OCI-LY3 (cell line): ENCODE data around the gene DYRK3.
"Not testable (repeated sequence)": the region's sequence is repeated elsewhere in the genome, so short reads cannot be mapped to it uniquely, and the experiment has no call there.

Experiments used
- H2AFZ ChIP-seq: fragments of 200-600, 300-600 bp; shearing (Covaris generic); 2 replicates; pipeline ENCODE4 v1.6.0; 2014; ENCODE audit warnings: antibody characterized with exemption, low read depth, low read length
- H3K27ac ChIP-seq: fragments of 200-600, 300-600 bp; sonication (generic); 2 replicates; pipeline ENCODE4 v1.5.1; 2014; ENCODE audit warnings: mild to moderate bottlenecking, low read length, moderate library complexity, mixed read lengths
- H3K27me3 ChIP-seq: fragments of 200-600, 300-600 bp; sonication (generic); 2 replicates; pipeline ENCODE4 v1.6.1; 2014; ENCODE audit warnings: low read depth, low read length, mixed read lengths
- H3K36me3 ChIP-seq: fragments of 200-600, 300-600 bp; sonication (generic); replicated peaks from 2 replicates; pipeline ENCODE3; 2014; ENCODE audit warnings: low read depth, low read length, mixed read lengths
- H3K4me1 ChIP-seq: fragments of 300-600, 200-600 bp; sonication (generic); 2 replicates; pipeline ENCODE4 v1.6.1; 2014; ENCODE audit warnings: low read length, mixed read lengths
- H3K4me2 ChIP-seq: fragments of 200-600, 300-600 bp; sonication (generic); 2 replicates; pipeline ENCODE4 v1.6.1; 2014; ENCODE audit warnings: low read length, mixed read lengths
- H3K4me3 ChIP-seq: fragments of 300-600, 200-600 bp; sonication (generic); 2 replicates; pipeline ENCODE4 v1.5.1; 2014; ENCODE audit warnings: antibody characterized with exemption, mild to moderate bottlenecking, low read length, moderate library complexity
- H3K79me2 ChIP-seq: fragments of 300-600, 200-600 bp; shearing (Covaris generic); 2 replicates; pipeline ENCODE4 v1.6.1; 2014; ENCODE audit warnings: mild to moderate bottlenecking, low read length, mixed read lengths
- H3K9ac ChIP-seq: fragments of 300-600, 200-600 bp; shearing (Covaris generic); 2 replicates; pipeline ENCODE4 v1.6.0; 2014; ENCODE audit warnings: mild to moderate bottlenecking, low read length, moderate library complexity
- H3K9me3 ChIP-seq: fragments of 200-600, 300-600 bp; shearing (Covaris generic); 2 replicates; pipeline ENCODE4 v1.6.1; 2014; ENCODE audit warnings: low read length, mixed read lengths; ENCODE audit not compliant: insufficient read depth
- H4K20me1 ChIP-seq: fragments of 200-600, 300-600 bp; sonication (generic); 2 replicates; pipeline ENCODE4 v1.6.1; 2016; ENCODE audit warnings: low read length, mixed read lengths; ENCODE audit not compliant: insufficient read depth
- CTCF ChIP-seq: fragments of 200-600, 300-600 bp; sonication (generic); IDR thresholded peaks from 2 replicates; pipeline ENCODE4 v1.5.1; 2014; ENCODE audit warnings: antibody characterized with exemption, low read length, low read depth
- EZH2phosphoT487 ChIP-seq: fragments of 200-600 bp; shearing (Covaris generic); IDR thresholded peaks from 2 replicates; pipeline ENCODE4 v1.6.1; 2018; ENCODE audit warnings: antibody characterized with exemption, mixed run types, low read depth

DYRK3 gene

GRCh38 chr1:206637605-206638004 lies 2.3 kb downstream of the DYRK3 start:
- Histone ChIP-seq H3K9me3 (no peaks in the 10 kb centered on the region), H3K4me1 (peaks cover 21% of the 10 kb centered on the region), H3K27me3 (peaks cover 20% of the 10 kb centered on the region), H3K36me3 (no peaks in the 10 kb centered on the region), H3K79me2 (no peaks in the 10 kb centered on the region), H3K27ac (no peak overlapping the region), H3K9ac (no peak overlapping the region), H3K4me3 (no peak overlapping the region), H4K20me1 (no peaks in the 10 kb centered on the region), H3K4me2 (no peak overlapping the region), H2AFZ (no peak overlapping the region)
- no peak for TF ChIP-seq EZH2phosphoT487
- TF ChIP-seq CTCF, result no peak

- H3K4me2 ChIP-seq, H3K79me2 ChIP-seq: not testable (repeated sequence)
Observed at GRCh38 chr1:206642074-206642473, 6.7 kb downstream of the DYRK3 start.

GRCh38 chr1:206643118-206643698 lies 7.9 kb downstream of the DYRK3 start:
- Histone ChIP-seq H3K27me3 (no peaks in the 10 kb centered on the region), H3K36me3 (peaks cover under 1% of the 10 kb centered on the region), H3K4me3 (no peak overlapping the region), H3K79me2 (no peaks in the 10 kb centered on the region), H3K4me1 (peaks cover 8% of the 10 kb centered on the region), H3K4me2 (peak overlapping the region; percentile 31), H3K27ac (no peak overlapping the region), H3K9me3 (no peaks in the 10 kb centered on the region), H2AFZ (peak overlapping the region; percentile 59; the same call in 1 of the 2 replicates), H3K9ac (no peak overlapping the region), H4K20me1 (no peaks in the 10 kb centered on the region)
- TF ChIP-seq CTCF, result no peak
- TF ChIP-seq EZH2phosphoT487, result no peak

More at GRCh38 chr1:206642074-206642473, 6.7 kb downstream of the DYRK3 start:
- not testable (repeated sequence) for H3K9ac ChIP-seq, H3K4me3 ChIP-seq, H2AFZ ChIP-seq, H3K9me3 ChIP-seq, H3K36me3 ChIP-seq, H4K20me1 ChIP-seq, H3K27ac ChIP-seq, H3K27me3 ChIP-seq
- H3K4me1 ChIP-seq, result peaks cover 14% of the 10 kb centered on the region

- Histone ChIP-seq H2AFZ (no peak overlapping the region), H3K4me3 (no peak overlapping the region), H3K36me3 (peaks cover 5% of the 10 kb centered on the region), H3K9me3 (no peaks in the 10 kb centered on the region), H3K4me2 (no peak overlapping the region), H3K4me1 (peaks cover 8% of the 10 kb centered on the region), H3K27ac (no peak overlapping the region), H3K79me2 (no peaks in the 10 kb centered on the region), H4K20me1 (no peaks in the 10 kb centered on the region), H3K9ac (no peak overlapping the region), H3K27me3 (no peaks in the 10 kb centered on the region)
- TF ChIP-seq CTCF, result no peak
- TF ChIP-seq EZH2phosphoT487, result no peak
Observed at GRCh38 chr1:206646504-206646903, 11.2 kb downstream of the DYRK3 start.

- Histone ChIP-seq H3K9ac (no peak overlapping the region), H2AFZ (no peak overlapping the region), H3K27ac (no peak overlapping the region), H3K4me1 (peaks cover 8% of the 10 kb centered on the region), H3K4me3 (no peak overlapping the region), H3K27me3 (no peaks in the 10 kb centered on the region), H3K79me2 (no peaks in the 10 kb centered on the region), H3K9me3 (no peaks in the 10 kb centered on the region), H4K20me1 (no peaks in the 10 kb centered on the region), H3K36me3 (peaks cover 5% of the 10 kb centered on the region), H3K4me2 (no peak overlapping the region)
- TF ChIP-seq EZH2phosphoT487 (no peak), CTCF (no peak)
Observed at GRCh38 chr1:206647224-206647623, 11.9 kb downstream of the DYRK3 start.
